A673 (cell line): Measurements from ENCODE around the gene SEC61B. TPM values are rescaled to one million over a fixed set of nuclear protein-coding genes. Genes with fewer than 3 reads are reported as not detected.

Experiments
- BruUV-seq: library from RNA; stranded (reverse); fragments of 400-500 nt; replicated peaks from 2 replicates; lab custom pipeline; 2021; lab: Mats Ljungman, UMichigan
- CTCF ChIA-PET: fragments of 300-600 bp; sonication (Branson Sonifier 250); formaldehyde crosslinking; loops from one replicate; lab custom pipeline; 2022; ENCODE audit warnings: antibody characterized with exemption; lab: Charles Lee
- POLR2A ChIA-PET: fragments of 300-600 bp; sonication (Branson Sonifier 250); formaldehyde crosslinking; loops from one replicate; lab custom pipeline; 2022; ENCODE audit warnings: antibody characterized with exemption; ENCODE audit not compliant: low non-redundant PET; lab: Charles Lee
- DNase-seq: peaks from one replicate; pipeline ENCODE4 v3.0.0-alpha.2; 2015; ENCODE audit warnings: low spot score
- H3K27ac ChIP-seq: fragments of 200-600 bp; sonication (generic); 2 replicates; pipeline ENCODE4 v1.5.1; 2016; ENCODE audit warnings: mixed run types, low read depth, mild to moderate bottlenecking, mixed read lengths, antibody characterized with exemption, low read length; ENCODE audit not compliant: poor library complexity, severe bottlenecking
- H3K27me3 ChIP-seq: fragments of 200-600 bp; sonication (generic); replicated peaks from 2 replicates; pipeline ENCODE4 v1.6.1; 2017; ENCODE audit warnings: mixed run types, low read depth, mild to moderate bottlenecking, mixed read lengths, antibody characterized with exemption, low read length; ENCODE audit not compliant: insufficient read depth, poor library complexity
- H3K36me3 ChIP-seq: fragments of 200-600 bp; sonication (generic); 2 replicates; pipeline ENCODE4 v1.6.1; 2016; ENCODE audit warnings: mixed run types, mild to moderate bottlenecking, mixed read lengths, antibody characterized with exemption, low read length; ENCODE audit not compliant: insufficient read depth, poor library complexity, severe bottlenecking
- H3K4me1 ChIP-seq: fragments of 200-600 bp; sonication (generic); 2 replicates; pipeline ENCODE4 v1.6.1; 2017; ENCODE audit warnings: mixed run types, mild to moderate bottlenecking, mixed read lengths, antibody characterized with exemption, low read length; ENCODE audit not compliant: insufficient read depth, poor library complexity, severe bottlenecking
- H3K4me3 ChIP-seq: fragments of 200-600 bp; sonication (generic); 2 replicates; pipeline ENCODE4 v1.5.1; 2016; ENCODE audit warnings: low read depth, mixed run types, mild to moderate bottlenecking, mixed read lengths, low read length; ENCODE audit not compliant: poor library complexity, severe bottlenecking
- H3K9me3 ChIP-seq: fragments of 200-600 bp; sonication (generic); 2 replicates; pipeline ENCODE4 v1.6.1; 2016; ENCODE audit warnings: mixed run types, low read depth, mild to moderate bottlenecking, mixed read lengths, antibody characterized with exemption, low read length; ENCODE audit not compliant: poor library complexity, severe bottlenecking
- CTCF ChIP-seq: fragments of 300-800, 200-600 bp; sonication (generic); conservative IDR thresholded peaks from 2 replicates; pipeline ENCODE4 v1.5.1; 2017; ENCODE audit warnings: low read depth, mild to moderate bottlenecking, antibody characterized with exemption, low read length, moderate library complexity, mixed read lengths
- EZH2 ChIP-seq: fragments of 200-600 bp; sonication (generic); IDR thresholded peaks from 2 replicates; pipeline ENCODE4 v1.6.1; 2017; ENCODE audit warnings: borderline replicate concordance, low read depth, mild to moderate bottlenecking, mixed read lengths, antibody characterized with exemption, low read length; ENCODE audit not compliant: poor library complexity, severe bottlenecking
- intact Hi-C: fragments of 100-400 bp; cut with micrococcal nuclease; formaldehyde crosslinking; loops from one replicate; pipeline ENCODE4 v1.10.0; 2022; ENCODE audit not compliant: unreplicated experiment
- total RNA-seq: library from RNA; stranded (reverse); gene quantifications from 2 replicates; pipeline ENCODE4 v1.2.3, GENCODE V29; 2021

SEC61B gene
- total RNA-seq, 1 experiment from 2014 or later = 183 TPM

DNA sequence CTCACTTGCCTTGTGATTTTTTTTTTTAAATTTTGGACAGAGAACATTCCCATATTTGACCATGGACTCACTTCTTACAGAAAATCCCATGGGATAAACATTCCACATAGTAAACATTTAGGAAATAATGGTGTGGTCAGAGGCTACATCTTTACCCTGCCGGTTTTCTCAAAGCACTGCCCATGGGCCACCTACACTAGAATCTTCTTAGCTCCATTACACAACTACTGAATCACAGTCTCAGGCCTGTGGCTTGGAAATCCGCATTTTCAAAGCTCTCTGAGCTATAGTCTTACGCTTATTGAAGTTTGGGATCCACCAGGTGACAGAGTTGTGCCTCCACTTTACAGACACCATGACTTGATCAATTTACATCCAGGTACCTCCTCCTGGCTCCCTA lies 39.7 kb upstream of the SEC61B start:
- intact Hi-C loops = loop anchor here (5.0 to 10.0 kb wide), 5 partner anchors 82 to 1035 kb away; partner anchors contain the start of gene NR4A3
- CTCF ChIA-PET = no interaction called here
- POLR2A ChIA-PET = no interaction called here
- Histone ChIP-seq H3K4me3 (no peak overlapping the region), H3K36me3 (no peaks in the 10 kb centered on the region), H3K27ac (no peak overlapping the region), H3K27me3 (no peaks in the 10 kb centered on the region), H3K4me1 (peaks cover 7% of the 10 kb centered on the region), H3K9me3 (no peaks in the 10 kb centered on the region)
- no TSS peak for BruUV-seq
- DNase-seq = no peak
- TF ChIP-seq EZH2 (no peak), CTCF (no peak)

DNA sequence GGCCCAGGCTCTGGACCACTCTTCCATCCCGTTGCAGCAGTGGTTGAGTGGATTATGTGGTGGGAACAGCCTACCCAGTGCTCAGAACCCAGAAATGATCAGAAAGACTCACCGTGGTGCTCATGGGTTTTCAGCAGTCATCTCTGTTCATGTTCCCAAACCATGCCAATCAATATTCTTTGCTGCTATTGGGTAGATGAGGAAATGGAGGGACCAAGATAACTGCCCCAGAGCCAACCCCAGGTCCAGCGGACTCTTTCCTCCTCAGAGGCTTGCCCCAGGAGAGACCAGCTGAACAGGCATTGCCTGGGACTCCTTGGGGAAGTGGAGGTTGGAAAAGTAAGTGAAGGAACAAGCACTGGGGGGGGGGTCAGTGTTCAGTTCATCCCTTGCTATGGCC lies 38.5 kb upstream of the SEC61B start:
- CTCF ChIA-PET = interaction anchor here (0.6 kb wide), 2 partner anchors 13 to 501 kb away, joined by 3 to 7 read pairs; no protein-coding TSS in a partner anchor
- H3K9me3 ChIP-seq = no peaks in the 10 kb centered on the region
- H3K36me3 ChIP-seq = no peaks in the 10 kb centered on the region
- H3K27ac ChIP-seq = no peak overlapping the region
- TF ChIP-seq EZH2 (no peak), CTCF (no peak)
- no peak overlapping the region for H3K4me3 ChIP-seq
- H3K4me1 ChIP-seq = peaks cover 15% of the 10 kb centered on the region
- POLR2A ChIA-PET = no interaction called here
- H3K27me3 ChIP-seq = no peaks in the 10 kb centered on the region
- no TSS peak for BruUV-seq
- intact Hi-C loops = loop anchor here (1.0 to 10.0 kb wide), 7 partner anchors 48 to 1139 kb away; partner anchors contain the start of gene NR4A3
- no peak for DNase-seq

DNA sequence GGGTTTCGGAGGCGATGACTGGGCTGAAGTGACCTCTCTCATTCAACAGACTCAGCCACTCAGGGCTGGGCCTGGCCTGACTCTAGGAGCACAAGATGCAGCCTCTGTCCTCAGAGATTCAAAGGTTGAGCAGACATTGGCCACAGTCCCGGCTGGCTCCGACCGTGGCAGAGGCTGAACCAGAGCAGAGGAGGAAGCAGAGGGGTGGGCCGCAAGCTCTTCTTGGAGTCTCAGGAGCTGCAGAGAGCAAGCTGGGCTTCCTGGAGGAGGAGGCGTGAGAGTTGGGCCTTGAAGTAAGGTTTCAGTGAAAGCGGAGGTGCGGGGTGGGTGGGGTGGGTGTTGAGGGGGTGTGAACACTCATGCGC lies 38.0 kb upstream of the SEC61B start:
- H3K27ac ChIP-seq = no peak overlapping the region
- H3K36me3 ChIP-seq = no peaks in the 10 kb centered on the region
- H3K9me3 ChIP-seq = no peaks in the 10 kb centered on the region
- H3K27me3 ChIP-seq = no peaks in the 10 kb centered on the region
- CTCF ChIA-PET = interaction anchor here (0.6 kb wide), 2 partner anchors 13 to 502 kb away, joined by 3 to 7 read pairs; no protein-coding TSS in a partner anchor
- H3K4me3 ChIP-seq = no peak overlapping the region
- peaks cover 15% of the 10 kb centered on the region for H3K4me1 ChIP-seq
- no TSS peak for BruUV-seq
- POLR2A ChIA-PET = no interaction called here
- no peak for DNase-seq
- TF ChIP-seq CTCF = no peak
- no peak for TF ChIP-seq EZH2
- intact Hi-C loops = loop anchor here (1.0 to 10.0 kb wide), 7 partner anchors 47 to 1139 kb away; partner anchors contain the start of gene NR4A3
